GM08714 (cell line): Measurements from ENCODE around the gene SHROOM4.

Source experiments
- H3K4me3 ChIP-seq: fragments of 200-500 bp; sonication (Bioruptor generic); 2 replicates; pipeline ENCODE4 v1.5.1; 2014; ENCODE audit warnings: mild to moderate bottlenecking, low read length, inconsistent platforms
- ZNF274 ChIP-seq: IDR thresholded peaks from 2 replicates; pipeline ENCODE4 v1.6.1; 2012; ENCODE audit warnings: mild to moderate bottlenecking, low read depth, low read length

SHROOM4 gene

GRCh38 chrX:50586407-50586806, 227.6 kb downstream of the SHROOM4 start:
- no peak for TF ChIP-seq ZNF274
- no peak overlapping the region for H3K4me3 ChIP-seq

- no peak overlapping the region for H3K4me3 ChIP-seq
- TF ChIP-seq ZNF274: no peak
Measured at GRCh38 chrX:50581405-50581804, 232.6 kb downstream of the SHROOM4 start.

- no peak for TF ChIP-seq ZNF274
- no peak overlapping the region for H3K4me3 ChIP-seq
Measured at GRCh38 chrX:50579955-50580354, 234.0 kb downstream of the SHROOM4 start.

- no peak for TF ChIP-seq ZNF274
- no peak overlapping the region for H3K4me3 ChIP-seq
Measured at GRCh38 chrX:50577326-50577725, 236.7 kb downstream of the SHROOM4 start.

GRCh38 chrX:50567636-50568035, 246.4 kb downstream of the SHROOM4 start:
- H3K4me3 ChIP-seq: no peak overlapping the region
- TF ChIP-seq ZNF274: no peak

- H3K4me3 ChIP-seq: no peak overlapping the region
- no peak for TF ChIP-seq ZNF274
Measured at GRCh38 chrX:50565718-50566117, 248.3 kb downstream of the SHROOM4 start.
